CD4-positive, alpha-beta T cell (primary cell): ENCODE measurements around the gene ELSPBP1. TPM values are rescaled to one million over a fixed set of nuclear protein-coding genes. Genes with fewer than 3 reads are reported as not detected.

Experiments used
- ATAC-seq: fragments of 200-7000 bp; cut with Tn5 transposase; one replicate; pipeline ENCODE4 v1.10.0; 2022; ENCODE audit warnings: mild to moderate bottlenecking; ENCODE audit not compliant: poor library complexity
- CTCF ChIA-PET: fragments of 350-600 bp; sonication (Branson Sonifier 250); formaldehyde crosslinking; loops from one replicate; lab custom pipeline; 2021; ENCODE audit warnings: antibody characterized with exemption, inconsistent platforms; lab: Charles Lee
- POLR2A ChIA-PET: fragments of 350-600 bp; sonication (Branson Sonifier 250); formaldehyde crosslinking; loops from one replicate; lab custom pipeline; 2021; ENCODE audit warnings: antibody characterized with exemption, inconsistent platforms; lab: Charles Lee
- DNase-seq, 14 experiments: peaks; one replicate each; pipeline ENCODE4 v3.0.0-alpha.2; 2013 to 2020; ENCODE audit warnings: mixed read lengths in 2 of 14
- H3K27ac ChIP-seq, 2 donors: one replicate each; pipeline versions ENCODE4 v1.5.1 to v1.7.0; 2013; ENCODE audit warnings: low read length in 2 of 2, low read depth in 1 of 2, mild to moderate bottlenecking in 1 of 2
- H3K27me3 ChIP-seq, 2 experiments: 1 replicate in 1 of 2; 2 replicates in 1 of 2; pipeline versions ENCODE4 v1.6.1 to v1.7.0; 2013; ENCODE audit warnings: low read length in 2 of 2, control low read depth in 1 of 2, mild to moderate bottlenecking in 1 of 2, moderate library complexity in 1 of 2; ENCODE audit not compliant: insufficient read depth in 2 of 2, control insufficient read depth in 1 of 2
- H3K36me3 ChIP-seq: one replicate; pipeline ENCODE4 v1.6.1; 2013; ENCODE audit warnings: low read length, control low read depth; ENCODE audit not compliant: insufficient read depth
- H3K4me1 ChIP-seq: one replicate; pipeline ENCODE4 v1.6.1; 2013; ENCODE audit warnings: low read length, control low read depth; ENCODE audit not compliant: insufficient read depth
- H3K4me3 ChIP-seq: one replicate; pipeline ENCODE4 v1.5.1; 2013; ENCODE audit warnings: mild to moderate bottlenecking, low read length, moderate library complexity
- H3K9me3 ChIP-seq, 2 experiments: 1 replicate in 1 of 2; 2 replicates in 1 of 2; pipeline versions ENCODE4 v1.6.1 to v1.7.0; 2013; ENCODE audit warnings: low read length in 2 of 2, mild to moderate bottlenecking in 2 of 2, control low read depth in 1 of 2, moderate library complexity in 1 of 2; ENCODE audit not compliant: control insufficient read depth in 1 of 2, insufficient read depth in 1 of 2
- H3K27ac Mint-ChIP-seq: one replicate; pipeline ENCODE4 v1.8.0; 2020; ENCODE audit warnings: mixed read lengths
- H3K27me3 Mint-ChIP-seq: one replicate; pipeline ENCODE4 v1.8.0; 2021; ENCODE audit warnings: mixed read lengths
- H3K36me3 Mint-ChIP-seq: one replicate; pipeline ENCODE4 v1.8.0; 2021; ENCODE audit warnings: low read depth, mixed read lengths
- H3K4me1 Mint-ChIP-seq: one replicate; pipeline ENCODE4 v1.8.0; 2021; ENCODE audit warnings: low read depth, mixed read lengths
- H3K4me3 Mint-ChIP-seq: one replicate; pipeline ENCODE4 v1.8.0; 2020; ENCODE audit warnings: mild to moderate bottlenecking, mixed read lengths
- H3K9me3 Mint-ChIP-seq: one replicate; pipeline ENCODE4 v1.8.0; 2020; ENCODE audit warnings: mixed read lengths
- CTCF ChIP-seq: fragments of 200-600 bp; IDR thresholded peaks from one replicate; pipeline ENCODE4 v1.8.0; 2022; ENCODE audit warnings: antibody characterized with exemption, mild to moderate bottlenecking
- intact Hi-C, 2 experiments: fragments of 100-400 bp; cut with DNase I in 1 of 2; cut with micrococcal nuclease in 1 of 2; formaldehyde crosslinking; loops; one replicate each; pipeline versions ENCODE4 v1.15.1 to v1.9.0; 2023 to 2025; cut with DNase I, micrococcal nuclease
- total RNA-seq, 174 experiments: library from RNA in 2 of 174; stranded (reverse) in 2 of 174; gene quantifications; one replicate each; pipeline ENCODE4 v1.2.3 and lab custom pipeline; 2021 to 2026

ELSPBP1 gene
- total RNA-seq, 2 experiments from 2014 or later, result not detected

GRCh38 chr19:48043675-48044258 lies 49.3 kb downstream of the ELSPBP1 start, which contains the start of gene CABP5:
CABP5 (minus strand) TSS chr19:48044079; CDS start chr19:48043922, 157 bp downstream.
- no peak for DNase-seq
- Mint-ChIP-seq H3K4me3 (no peak within 1 kb of the TSS), H3K27me3 (peaks cover 52% of the 10 kb centered on the region), H3K9me3 (peaks cover under 1% of the 10 kb centered on the region), H3K27ac (no peak within 1 kb of the TSS), H3K36me3 (no peaks in the 10 kb centered on the region), H3K4me1 (no peaks in the 10 kb centered on the region)
- Histone ChIP-seq H3K36me3 (no peaks in the 10 kb centered on the region), H3K4me1 (no peaks in the 10 kb centered on the region), H3K27me3 (peaks cover 5 to 10% of the 10 kb centered on the region in 2 experiments), H3K4me3 (no peak within 1 kb of the TSS), H3K9me3 (peaks cover 0 to 6% of the 10 kb centered on the region in 2 experiments), H3K27ac (no peak within 1 kb of the TSS)
- no peak for TF ChIP-seq CTCF
- ATAC-seq, result no peak
- ChIA-PET POLR2A (no interaction called here), CTCF (no interaction called here)
- intact Hi-C loops, result no loop called here

- no peak overlapping the region for H3K27ac ChIP-seq
- peaks cover 5 to 10% of the 10 kb centered on the region in 2 experiments for H3K27me3 ChIP-seq
- TF ChIP-seq CTCF, result no peak
- no peaks in the 10 kb centered on the region for H3K9me3 Mint-ChIP-seq
- no peak overlapping the region for H3K27ac Mint-ChIP-seq
- H3K4me3 ChIP-seq, result no peak overlapping the region
- CTCF ChIA-PET, result no interaction called here
- no peaks in the 10 kb centered on the region for H3K36me3 Mint-ChIP-seq
- H3K36me3 ChIP-seq, result no peaks in the 10 kb centered on the region
- POLR2A ChIA-PET, result no interaction called here
- intact Hi-C loops, result no loop called here
- H3K4me3 Mint-ChIP-seq, result no peak overlapping the region
- peaks cover 44% of the 10 kb centered on the region for H3K27me3 Mint-ChIP-seq
- ATAC-seq, result no peak
- no peak for DNase-seq
- peaks cover 0 to 6% of the 10 kb centered on the region in 2 experiments for H3K9me3 ChIP-seq
- H3K4me1 Mint-ChIP-seq, result no peaks in the 10 kb centered on the region
- no peaks in the 10 kb centered on the region for H3K4me1 ChIP-seq
These were observed 50.1 kb downstream of the ELSPBP1 start for GRCh38 chr19:48044561-48044960.

- ChIA-PET CTCF (no interaction called here), POLR2A (no interaction called here)
- no peaks in the 10 kb centered on the region for H3K9me3 Mint-ChIP-seq
- H3K4me1 ChIP-seq, result no peaks in the 10 kb centered on the region
- intact Hi-C loops, result no loop called here
- no peak overlapping the region for H3K27ac Mint-ChIP-seq
- H3K27ac ChIP-seq, result no peak overlapping the region
- no peaks in the 10 kb centered on the region for H3K36me3 Mint-ChIP-seq
- no peaks in the 10 kb centered on the region for H3K27me3 Mint-ChIP-seq
- H3K4me3 Mint-ChIP-seq, result no peak overlapping the region
- DNase-seq (no peak), ATAC-seq (no peak)
- TF ChIP-seq CTCF, result no peak
- H3K36me3 ChIP-seq, result no peaks in the 10 kb centered on the region
- H3K27me3 ChIP-seq, result peaks cover 0 to 2% of the 10 kb centered on the region in 2 experiments
- H3K4me1 Mint-ChIP-seq, result no peaks in the 10 kb centered on the region
- no peaks in the 10 kb centered on the region for H3K9me3 ChIP-seq
- H3K4me3 ChIP-seq, result no peak overlapping the region
These were observed 57.1 kb downstream of the ELSPBP1 start for GRCh38 chr19:48051335-48052033.
